ENCODE results near the gene LONRF3. TPM values are rescaled to one million over a fixed set of nuclear protein-coding genes. Genes with fewer than 3 reads are reported as not detected.

Gene LONRF3
- total RNA-seq, 2 donors from 2014 or later, result 2.5 to 3.8 TPM

GRCh38 chrX:119008110-119008744 lies 33.8 kb downstream of the LONRF3 start:
- peaks cover 6% of the 10 kb centered on the region for H3K4me1 Mint-ChIP-seq
- no peak overlapping the region for H3K27ac ChIP-seq (ENCODE audit: low read depth, low read length)
- peaks cover 55% of the 10 kb centered on the region for H3K9me3 Mint-ChIP-seq
- no peaks in the 10 kb centered on the region for H3K9me3 ChIP-seq (ENCODE audit: control insufficient read depth, low read length)
- 0% methylated on average over 1 of the region's 3 CpGs; no CpG with 5 or more reads in 1 of the 2 experiments for WGBS, 2 experiments (ENCODE audit: insufficient coverage in 1 of 2, insufficient read length in 1 of 2)
- no peaks in the 10 kb centered on the region for H3K27me3 Mint-ChIP-seq (ENCODE audit: insufficient read depth)
- H3K27ac Mint-ChIP-seq, result peak overlapping the region; percentile 82
- H3K36me3 Mint-ChIP-seq (ENCODE audit: low read depth), result peaks cover 6% of the 10 kb centered on the region
- TF ChIP-seq, protein P1, sequence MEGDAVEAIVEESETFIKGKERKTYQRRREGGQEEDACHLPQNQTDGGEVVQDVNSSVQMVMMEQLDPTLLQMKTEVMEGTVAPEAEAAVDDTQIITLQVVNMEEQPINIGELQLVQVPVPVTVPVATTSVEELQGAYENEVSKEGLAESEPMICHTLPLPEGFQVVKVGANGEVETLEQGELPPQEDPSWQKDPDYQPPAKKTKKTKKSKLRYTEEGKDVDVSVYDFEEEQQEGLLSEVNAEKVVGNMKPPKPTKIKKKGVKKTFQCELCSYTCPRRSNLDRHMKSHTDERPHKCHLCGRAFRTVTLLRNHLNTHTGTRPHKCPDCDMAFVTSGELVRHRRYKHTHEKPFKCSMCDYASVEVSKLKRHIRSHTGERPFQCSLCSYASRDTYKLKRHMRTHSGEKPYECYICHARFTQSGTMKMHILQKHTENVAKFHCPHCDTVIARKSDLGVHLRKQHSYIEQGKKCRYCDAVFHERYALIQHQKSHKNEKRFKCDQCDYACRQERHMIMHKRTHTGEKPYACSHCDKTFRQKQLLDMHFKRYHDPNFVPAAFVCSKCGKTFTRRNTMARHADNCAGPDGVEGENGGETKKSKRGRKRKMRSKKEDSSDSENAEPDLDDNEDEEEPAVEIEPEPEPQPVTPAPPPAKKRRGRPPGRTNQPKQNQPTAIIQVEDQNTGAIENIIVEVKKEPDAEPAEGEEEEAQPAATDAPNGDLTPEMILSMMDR (conservative IDR thresholded peaks at IDR 0.05), result peak; percentile 75
- no peak overlapping the region for H3K4me3 Mint-ChIP-seq
- DNase-seq, result peak; percentile 61
- no peak overlapping the region for H3K4me3 ChIP-seq (ENCODE audit: low read length)
- no peak overlapping the region for H3K9ac ChIP-seq (ENCODE audit: extremely low read depth, low read length, poor library complexity, severe bottlenecking)
- H3K4me1 ChIP-seq (ENCODE audit: control insufficient read depth, insufficient read depth, low read length), result no peaks in the 10 kb centered on the region
- H3K27me3 ChIP-seq (ENCODE audit: control insufficient read depth, insufficient read depth, low read length, poor library complexity, severe bottlenecking), result no peaks in the 10 kb centered on the region
- H3K36me3 ChIP-seq (ENCODE audit: control insufficient read depth, insufficient read depth, low read length), result no peaks in the 10 kb centered on the region

DNA sequence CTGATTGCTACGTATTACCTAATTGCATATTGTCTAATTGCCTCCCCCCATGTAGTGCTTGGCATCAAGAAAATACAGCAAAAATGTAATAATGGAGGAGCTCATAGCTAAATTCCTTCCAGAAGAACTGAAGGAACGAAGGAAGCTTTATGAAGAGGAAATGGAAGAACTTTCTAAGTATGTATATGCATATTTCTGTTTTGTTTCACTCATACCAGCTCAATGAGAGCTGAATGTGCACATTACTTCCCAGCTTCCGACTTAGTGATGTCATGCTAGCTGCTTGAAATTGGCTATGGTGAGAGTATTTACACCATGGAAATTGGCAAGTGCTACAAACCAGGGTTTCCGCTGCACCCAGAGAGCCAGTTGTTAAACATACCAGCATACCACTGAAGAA lies 34.7 kb downstream of the LONRF3 start:
- Mint-ChIP-seq H3K36me3 (ENCODE audit: low read depth) (peaks cover 6% of the 10 kb centered on the region), H3K9me3 (peaks cover 57% of the 10 kb centered on the region), H3K27ac (no peak overlapping the region), H3K27me3 (ENCODE audit: insufficient read depth) (no peaks in the 10 kb centered on the region), H3K4me1 (peaks cover 6% of the 10 kb centered on the region), H3K4me3 (no peak overlapping the region)
- WGBS, 2 experiments (ENCODE audit: insufficient coverage in 1 of 2, insufficient read length in 1 of 2), result 88% methylated on average over 3 of the region's 4 CpGs; no CpG with 5 or more reads in 1 of the 2 experiments
- TF ChIP-seq, protein P1 (conservative IDR thresholded peaks at IDR 0.05), result no peak
- no peaks in the 10 kb centered on the region for H3K9me3 ChIP-seq (ENCODE audit: control insufficient read depth, low read length)
- H3K9ac ChIP-seq (ENCODE audit: extremely low read depth, low read length, poor library complexity, severe bottlenecking), result no peak overlapping the region
- no peak overlapping the region for H3K27ac ChIP-seq (ENCODE audit: low read depth, low read length)
- no peak for DNase-seq
- H3K4me1 ChIP-seq (ENCODE audit: control insufficient read depth, insufficient read depth, low read length), result no peaks in the 10 kb centered on the region
- H3K36me3 ChIP-seq (ENCODE audit: control insufficient read depth, insufficient read depth, low read length), result no peaks in the 10 kb centered on the region
- H3K4me3 ChIP-seq (ENCODE audit: low read length), result no peak overlapping the region
- no peaks in the 10 kb centered on the region for H3K27me3 ChIP-seq (ENCODE audit: control insufficient read depth, insufficient read depth, low read length, poor library complexity, severe bottlenecking)

- Mint-ChIP-seq H3K36me3 (ENCODE audit: low read depth) (peaks cover 6% of the 10 kb centered on the region), H3K9me3 (peaks cover 65% of the 10 kb centered on the region), H3K4me1 (peaks cover 6% of the 10 kb centered on the region), H3K4me3 (no peak overlapping the region), H3K27me3 (ENCODE audit: insufficient read depth) (no peaks in the 10 kb centered on the region), H3K27ac (no peak overlapping the region)
- no peak overlapping the region for H3K9ac ChIP-seq (ENCODE audit: extremely low read depth, low read length, poor library complexity, severe bottlenecking)
- H3K9me3 ChIP-seq (ENCODE audit: control insufficient read depth, low read length), result no peaks in the 10 kb centered on the region
- WGBS, 2 experiments (ENCODE audit: insufficient coverage in 1 of 2, insufficient read length in 1 of 2), result 96 to 100% methylated on average over 1 to 4 of the region's 5 CpGs
- H3K27me3 ChIP-seq (ENCODE audit: control insufficient read depth, insufficient read depth, low read length, poor library complexity, severe bottlenecking), result no peaks in the 10 kb centered on the region
- H3K36me3 ChIP-seq (ENCODE audit: control insufficient read depth, insufficient read depth, low read length), result no peaks in the 10 kb centered on the region
- TF ChIP-seq, protein P1 (conservative IDR thresholded peaks at IDR 0.05), result no peak
- H3K4me3 ChIP-seq (ENCODE audit: low read length), result no peak overlapping the region
- H3K4me1 ChIP-seq (ENCODE audit: control insufficient read depth, insufficient read depth, low read length), result no peaks in the 10 kb centered on the region
- H3K27ac ChIP-seq (ENCODE audit: low read depth, low read length), result no peak overlapping the region
- DNase-seq, result no peak
These were observed 36.1 kb downstream of the LONRF3 start for GRCh38 chrX:119010491-119010890.

All from endodermal cell (in vitro differentiated cells).